HG03064 (cell line): Measurements from ENCODE around the gene MIPEP.
"Not testable (repeated sequence)": the region's sequence is repeated elsewhere in the genome, so short reads cannot be mapped to it uniquely, and the experiment has no call there.

ENCODE experiments used
- ATAC-seq: cut with Tn5 transposase; IDR thresholded peaks from one replicate; pipeline ENCODE4 v1.9.1; 2021; ENCODE audit warnings: low read depth; ENCODE audit not compliant: unreplicated experiment

The MIPEP gene

GRCh38 chr13:23888658-23889614 lies at the start of gene MIPEP:
MIPEP (minus strand) TSS chr13:23889400; CDS start chr13:23889320, 80 bp downstream.
- ATAC-seq: peak; percentile 95

- ATAC-seq: no peak
These were observed 45.3 kb upstream of the MIPEP start for GRCh38 chr13:23934520-23934919.

- ATAC-seq: no peak
These were observed 39.8 kb upstream of the MIPEP start for GRCh38 chr13:23928985-23929384.

DNA sequence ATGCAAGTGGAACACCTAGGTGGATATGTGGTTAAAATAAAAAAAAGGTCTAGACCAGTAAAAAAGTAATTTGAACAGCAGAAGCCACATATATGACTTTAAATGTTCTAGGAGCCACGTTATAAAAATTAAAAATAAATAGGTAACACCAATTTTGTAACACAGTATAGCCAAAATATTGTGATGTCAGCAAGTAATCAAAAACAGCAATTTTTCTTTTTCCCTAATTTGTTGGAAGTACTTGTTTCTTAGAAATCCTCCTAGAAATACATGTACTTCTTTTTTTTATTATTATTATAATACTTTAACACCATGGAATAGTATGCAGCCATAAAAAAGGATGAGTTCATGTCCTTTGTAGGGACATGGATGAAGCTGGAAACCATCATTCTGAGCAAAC lies 33.8 kb upstream of the MIPEP start:
- ATAC-seq: no peak

DNA sequence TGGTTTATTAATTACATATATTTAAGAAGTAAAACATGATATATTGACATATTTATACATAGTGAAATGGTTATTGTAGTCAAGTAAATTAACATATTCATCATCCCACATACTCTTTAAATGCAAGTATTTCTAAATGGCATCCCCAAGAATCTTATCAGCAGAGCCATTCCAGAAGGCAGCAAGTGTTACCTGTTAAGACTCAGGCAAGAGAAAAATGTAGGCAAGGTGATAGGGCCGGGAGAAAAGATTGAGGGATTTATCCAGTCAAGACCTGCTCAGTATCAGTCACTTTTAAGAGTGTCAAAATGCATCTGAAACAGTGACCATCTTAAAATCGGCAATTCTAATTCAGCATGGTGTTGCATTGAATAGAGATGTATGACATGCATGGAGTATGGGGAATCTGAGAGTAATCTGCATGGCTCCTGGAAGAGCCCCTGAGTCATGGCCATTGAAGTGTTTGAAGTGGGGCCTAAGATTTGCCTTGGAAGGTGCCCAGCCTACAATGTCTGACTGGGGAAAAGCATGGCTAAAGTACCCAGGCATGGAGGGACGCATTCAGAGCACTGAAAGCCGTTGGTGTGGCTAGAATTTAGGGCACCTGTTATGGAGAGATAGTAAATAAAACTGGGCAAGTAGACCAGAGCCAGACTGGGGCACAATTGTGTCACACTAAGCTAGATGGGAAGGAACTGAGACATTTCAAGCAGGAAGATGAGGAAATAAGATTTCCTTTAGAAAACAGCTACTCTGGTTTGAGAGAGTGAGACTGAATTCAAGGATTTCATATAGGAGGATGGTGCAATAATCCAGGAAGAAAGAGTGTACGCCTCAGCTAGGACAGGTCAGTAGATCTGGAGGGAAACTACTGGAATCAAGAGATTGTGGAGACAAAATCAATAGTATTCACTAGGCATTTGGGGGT lies 33.1 kb upstream of the MIPEP start:
- ATAC-seq: no peak

- ATAC-seq: no peak
These were observed 32.3 kb upstream of the MIPEP start for GRCh38 chr13:23921451-23921888.

GRCh38 chr13:23919006-23919405 lies 29.8 kb upstream of the MIPEP start:
- ATAC-seq: no peak

- no peak for ATAC-seq
These were observed 29.0 kb upstream of the MIPEP start for GRCh38 chr13:23918208-23918607.

- no peak for ATAC-seq
These were observed 26.1 kb upstream of the MIPEP start for GRCh38 chr13:23915308-23915707.

DNA sequence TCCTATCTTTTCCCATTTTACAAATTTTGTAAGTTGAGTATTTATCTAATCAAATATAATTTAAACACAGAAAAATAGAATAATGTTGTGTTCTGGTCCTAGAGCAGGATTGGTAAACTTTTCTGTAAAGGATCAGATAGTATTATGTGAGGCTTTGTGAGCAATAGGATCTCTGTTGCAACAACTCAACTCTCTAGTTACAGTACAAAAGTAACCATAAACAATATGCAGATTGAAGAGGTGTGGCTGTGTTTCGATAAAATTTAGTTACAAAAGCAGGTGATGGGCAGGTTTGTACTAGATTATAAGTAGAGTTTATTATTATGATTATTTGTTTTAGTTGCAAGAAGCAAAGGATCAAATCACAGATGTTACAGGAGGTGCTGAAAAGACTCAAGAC lies 23.3 kb upstream of the MIPEP start:
- ATAC-seq: no peak

- no peak for ATAC-seq
These were observed 20.4 kb upstream of the MIPEP start for GRCh38 chr13:23909606-23910005.

GRCh38 chr13:23905766-23906165 lies 16.6 kb upstream of the MIPEP start:
- no peak for ATAC-seq

DNA sequence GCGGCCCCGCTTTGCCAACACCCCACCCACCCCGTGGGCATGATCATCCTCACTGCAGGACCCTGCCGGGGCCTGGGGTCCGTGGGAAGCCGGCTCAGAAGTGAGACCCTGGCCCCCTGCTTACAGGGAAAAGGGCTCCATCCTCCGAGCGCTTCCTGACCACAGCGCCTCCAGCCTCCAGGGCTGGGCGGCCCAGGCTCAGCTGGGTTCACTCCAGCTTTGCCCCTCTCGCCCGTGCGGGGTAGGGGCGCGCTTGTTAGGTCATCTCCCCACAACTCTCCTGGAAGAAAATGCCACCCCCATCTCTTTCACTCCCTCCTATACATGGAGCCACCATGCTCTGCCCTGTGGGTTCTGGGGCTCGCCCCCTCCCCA lies 14.7 kb upstream of the MIPEP start:
- ATAC-seq: no peak

DNA sequence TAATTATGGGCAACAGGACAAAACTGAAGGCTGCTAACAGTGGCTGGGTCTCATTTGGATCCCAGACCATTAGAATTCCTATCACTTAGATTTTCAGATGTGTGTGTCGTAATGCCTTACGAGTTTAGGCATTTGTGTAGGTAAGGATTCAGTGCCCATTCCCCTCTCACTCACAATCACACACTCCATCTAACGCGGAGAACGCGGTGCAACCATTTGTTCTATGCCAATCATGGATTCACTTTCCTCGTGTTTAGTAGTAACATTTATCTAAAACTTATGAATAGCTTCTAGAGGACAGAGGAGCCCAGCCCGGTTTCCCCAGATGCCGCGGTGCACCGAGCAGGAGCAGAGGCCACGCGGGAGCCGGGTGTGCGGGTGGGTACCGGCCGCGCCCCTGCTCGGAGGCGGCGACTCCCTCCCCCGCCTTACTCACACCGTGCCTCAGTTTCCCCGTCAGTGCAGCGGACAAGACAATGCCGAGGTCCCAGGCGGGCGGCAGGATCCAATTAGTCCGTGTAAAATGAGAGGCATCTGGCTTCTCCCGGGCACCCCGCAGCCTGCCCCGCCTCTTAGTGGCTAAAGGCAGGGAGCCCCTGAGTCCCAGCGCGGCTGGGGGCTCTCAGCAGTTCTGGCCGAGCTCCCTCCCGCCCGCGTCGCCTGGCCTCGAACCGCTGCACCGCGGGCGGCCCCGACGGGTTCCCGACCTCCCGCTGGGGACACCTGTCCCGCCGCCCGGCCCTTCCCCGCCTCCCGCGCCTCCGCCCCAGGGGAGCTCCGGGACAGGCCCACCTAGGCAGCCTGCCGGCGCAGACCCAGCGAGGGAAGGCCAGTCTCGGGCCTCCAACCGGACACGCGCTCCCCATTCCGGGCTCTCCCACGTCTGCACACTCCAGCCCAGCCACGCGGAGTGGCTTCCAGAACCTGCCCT lies 14.0 kb upstream of the MIPEP start:
- no peak for ATAC-seq

DNA sequence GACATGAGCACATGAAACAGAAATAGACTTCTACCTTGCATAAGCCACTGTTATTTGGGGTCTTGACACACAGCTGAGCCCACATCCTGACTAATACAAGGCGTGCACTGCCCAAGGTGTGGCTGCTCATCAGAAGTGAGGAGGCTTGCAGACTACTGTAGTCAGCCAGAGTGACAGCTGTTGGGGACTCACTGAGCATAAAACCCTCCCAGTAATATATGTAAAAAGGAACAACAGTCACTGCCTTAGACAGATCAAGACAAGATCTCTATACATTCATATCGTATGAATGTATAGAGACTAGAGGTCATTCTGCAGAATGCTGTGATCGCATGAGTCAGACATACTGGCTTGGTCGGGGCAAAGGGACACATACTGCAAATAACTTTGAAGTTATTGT lies 12.2 kb upstream of the MIPEP start:
- ATAC-seq: no peak

- ATAC-seq: no peak
These were observed 10.4 kb upstream of the MIPEP start for GRCh38 chr13:23899555-23899954.

GRCh38 chr13:23898101-23898500 lies 8.9 kb upstream of the MIPEP start:
- ATAC-seq: no peak

DNA sequence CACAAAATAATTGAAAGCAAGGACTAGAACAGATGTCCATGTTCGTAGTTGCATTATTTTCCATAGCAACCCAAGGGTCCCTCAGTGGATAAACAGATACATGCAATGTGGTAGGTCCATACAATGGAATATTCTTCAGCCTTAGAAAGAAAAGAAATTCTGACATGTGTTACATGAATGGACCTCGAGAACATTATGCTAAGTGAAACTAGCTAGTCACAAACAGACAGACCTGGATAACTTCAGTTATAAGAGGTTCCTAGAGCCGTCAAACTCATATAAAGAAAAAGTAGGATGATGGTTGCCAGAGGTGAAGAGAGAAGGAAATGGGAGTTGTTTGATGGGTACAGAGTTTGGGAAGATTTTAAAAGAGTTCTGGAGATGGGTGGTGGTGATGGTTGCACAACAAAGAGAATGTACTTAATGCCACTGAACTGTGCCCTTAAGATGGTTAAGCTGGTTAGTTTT lies 8.3 kb upstream of the MIPEP start, which contains the start of gene C1QTNF9B:
C1QTNF9B (minus strand) TSS at position 51 of the 468 bp plus-strand sequence.
- not testable (repeated sequence) for ATAC-seq

- not testable (repeated sequence) for ATAC-seq
These were observed 5.5 kb upstream of the MIPEP start for GRCh38 chr13:23894746-23895145.

- ATAC-seq: not testable (repeated sequence)
These were observed 4.6 kb upstream of the MIPEP start for GRCh38 chr13:23893791-23894190.
